ENCODE measurements around the gene CHCHD6.

CHCHD6 gene

DNA sequence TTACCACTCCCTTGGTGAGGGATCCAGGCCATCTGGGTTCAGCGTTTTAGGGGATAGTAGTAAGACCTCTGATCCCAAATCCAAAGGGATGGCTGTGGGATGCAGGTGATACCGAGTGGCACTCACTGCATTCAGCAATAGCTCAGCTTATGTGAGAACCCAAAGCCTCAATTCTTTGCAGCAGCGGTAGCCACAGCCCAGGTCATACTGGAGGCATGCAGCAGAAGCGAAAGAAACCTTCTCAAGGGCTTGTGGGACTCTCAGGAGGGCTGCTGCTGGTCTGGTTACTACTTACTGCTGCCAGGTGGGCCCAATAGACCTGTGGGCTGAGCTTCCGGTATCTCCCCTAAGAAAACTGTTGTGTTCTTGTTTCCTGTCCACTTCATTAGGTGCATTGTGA lies 38.0 kb downstream of the CHCHD6 start:
- Histone ChIP-seq H3K27me3 (ENCODE audit: control insufficient read depth, insufficient read depth, low read length) (no peaks in the 10 kb centered on the region), H3K4me3 (ENCODE audit: low read length) (no peak overlapping the region), H3K4me1 (ENCODE audit: control insufficient read depth, insufficient read depth, low read length) (peaks cover 9% of the 10 kb centered on the region), H3K36me3 (ENCODE audit: control insufficient read depth, insufficient read depth, low read length) (no peaks in the 10 kb centered on the region), H3K9ac (ENCODE audit: low read length) (no peak overlapping the region), H3K9me3 (ENCODE audit: control insufficient read depth, low read length) (no peaks in the 10 kb centered on the region)

DNA sequence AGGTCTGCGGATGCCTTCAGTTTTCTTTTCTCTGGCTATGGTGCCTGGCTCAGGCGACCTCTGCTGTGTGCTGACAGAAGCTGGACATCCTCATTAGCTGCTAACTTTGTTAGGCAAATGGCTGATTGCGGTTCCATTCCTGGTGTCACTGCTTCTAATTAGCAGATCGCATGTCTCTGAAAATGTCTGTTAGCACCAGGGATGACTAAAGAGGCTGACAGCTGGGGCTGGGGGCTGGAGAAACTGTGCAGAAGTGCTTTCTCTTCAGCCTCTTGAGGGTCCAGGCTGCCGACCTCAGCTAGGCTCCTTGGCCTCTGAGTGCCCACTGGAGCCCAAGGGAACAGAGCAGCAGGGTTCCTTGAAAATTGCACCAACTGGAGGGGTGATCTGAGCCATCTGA lies 39.3 kb downstream of the CHCHD6 start:
- Histone ChIP-seq H3K27me3 (ENCODE audit: control insufficient read depth, insufficient read depth, low read length) (no peaks in the 10 kb centered on the region), H3K9ac (ENCODE audit: low read length) (no peak overlapping the region), H3K36me3 (ENCODE audit: control insufficient read depth, insufficient read depth, low read length) (no peaks in the 10 kb centered on the region), H3K4me1 (ENCODE audit: control insufficient read depth, insufficient read depth, low read length) (peaks cover 9% of the 10 kb centered on the region), H3K9me3 (ENCODE audit: control insufficient read depth, low read length) (no peaks in the 10 kb centered on the region), H3K4me3 (ENCODE audit: low read length) (no peak overlapping the region)

DNA sequence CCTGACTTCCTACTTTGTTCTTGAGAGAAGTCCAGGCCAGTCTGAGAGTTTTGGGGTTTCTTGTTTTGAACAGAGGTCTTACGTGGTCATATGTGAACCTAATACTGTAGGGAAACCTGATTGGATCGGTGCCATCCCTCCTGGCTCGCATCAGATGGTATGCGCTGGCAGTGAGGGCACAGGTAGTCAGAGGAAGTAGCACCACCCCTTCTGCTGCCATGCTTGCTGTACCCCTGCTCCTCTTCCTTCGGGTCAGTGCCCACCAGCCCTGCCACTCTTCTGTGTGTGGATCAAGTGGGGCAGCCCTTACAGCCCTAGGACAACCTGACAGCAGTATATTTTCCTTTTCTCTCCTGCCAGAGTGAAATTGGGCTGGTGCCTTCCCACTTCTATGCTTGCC lies 39.7 kb downstream of the CHCHD6 start:
- no peaks in the 10 kb centered on the region for H3K27me3 ChIP-seq (ENCODE audit: control insufficient read depth, insufficient read depth, low read length)
- peaks cover 10% of the 10 kb centered on the region for H3K4me1 ChIP-seq (ENCODE audit: control insufficient read depth, insufficient read depth, low read length)
- no peaks in the 10 kb centered on the region for H3K36me3 ChIP-seq (ENCODE audit: control insufficient read depth, insufficient read depth, low read length)
- no peak overlapping the region for H3K9ac ChIP-seq (ENCODE audit: low read length)
- no peaks in the 10 kb centered on the region for H3K9me3 ChIP-seq (ENCODE audit: control insufficient read depth, low read length)
- no peak overlapping the region for H3K4me3 ChIP-seq (ENCODE audit: low read length)

DNA sequence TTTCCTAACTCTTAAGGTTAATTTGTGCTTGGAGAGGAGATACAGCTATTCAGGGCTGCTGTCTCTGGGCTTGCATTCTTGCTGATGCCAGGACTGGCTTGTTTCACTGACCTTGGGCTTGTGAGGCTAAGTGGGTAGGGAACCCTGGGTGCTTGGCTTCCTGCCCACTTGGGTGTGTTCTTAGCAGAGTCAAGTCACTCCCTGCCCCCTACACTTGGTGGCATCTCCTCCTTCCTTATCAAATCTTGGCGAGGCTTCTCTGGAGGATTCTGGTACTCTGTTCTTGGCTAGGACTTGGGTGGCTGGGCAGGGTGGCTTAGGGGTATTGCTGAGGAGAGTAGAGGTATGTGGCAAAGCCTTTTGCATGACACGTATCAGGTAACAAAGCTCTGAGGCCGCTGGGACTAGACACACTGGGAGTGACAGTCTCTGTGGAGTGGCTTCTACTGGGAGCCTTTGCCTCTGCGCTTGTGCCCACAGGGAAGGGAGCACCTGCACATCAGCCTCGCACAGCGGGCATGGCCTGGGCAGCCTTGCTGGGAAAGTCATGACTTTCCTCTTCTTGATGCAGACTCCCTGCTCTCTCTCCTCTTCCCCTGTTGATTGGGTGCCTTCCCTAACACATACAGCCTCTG lies 41.8 kb downstream of the CHCHD6 start:
- H3K9ac ChIP-seq (ENCODE audit: low read length): no peak overlapping the region
- peaks cover 16% of the 10 kb centered on the region for H3K4me1 ChIP-seq (ENCODE audit: control insufficient read depth, insufficient read depth, low read length)
- no peaks in the 10 kb centered on the region for H3K27me3 ChIP-seq (ENCODE audit: control insufficient read depth, insufficient read depth, low read length)
- no peak overlapping the region for H3K4me3 ChIP-seq (ENCODE audit: low read length)
- no peaks in the 10 kb centered on the region for H3K36me3 ChIP-seq (ENCODE audit: control insufficient read depth, insufficient read depth, low read length)
- no peaks in the 10 kb centered on the region for H3K9me3 ChIP-seq (ENCODE audit: control insufficient read depth, low read length)

DNA sequence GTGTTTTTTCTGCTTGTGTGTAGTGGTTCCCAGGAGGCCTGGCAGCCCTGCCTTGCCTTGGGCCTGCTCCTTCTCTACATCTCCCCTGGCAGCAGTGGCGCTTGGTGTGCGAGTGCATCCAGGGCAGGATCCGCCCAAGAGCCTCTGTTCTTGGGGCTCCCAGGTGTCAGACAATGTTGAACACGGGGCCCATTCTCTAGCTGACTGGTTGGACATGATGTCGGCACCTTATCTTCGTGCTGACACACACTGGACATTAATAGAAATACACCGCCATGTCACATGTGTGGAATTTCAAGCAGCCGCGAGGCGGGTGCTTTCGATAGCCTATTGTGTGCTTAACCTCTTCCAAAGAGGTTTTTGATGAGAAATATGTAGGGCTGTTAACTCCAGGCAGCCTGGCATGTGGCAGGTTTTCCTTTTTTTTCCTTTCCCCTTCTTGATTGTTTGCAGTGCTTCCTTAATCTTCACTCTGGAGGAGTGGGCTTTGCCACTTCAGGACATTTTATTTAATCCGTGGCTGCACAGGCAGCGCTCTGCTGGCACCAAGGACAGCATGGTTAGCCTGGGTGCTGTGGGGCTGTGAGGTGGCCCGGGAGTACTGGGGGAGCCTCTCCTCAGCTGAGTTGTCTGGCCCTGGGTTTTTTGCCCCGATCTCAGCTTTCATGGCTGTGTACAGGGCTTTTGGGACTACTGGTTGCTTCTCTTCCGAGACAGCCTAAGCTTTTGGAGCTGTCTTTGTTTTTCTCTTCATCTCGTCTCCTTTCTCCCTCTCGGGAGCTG lies 42.5 kb downstream of the CHCHD6 start:
- Histone ChIP-seq H3K36me3 (ENCODE audit: control insufficient read depth, insufficient read depth, low read length) (no peaks in the 10 kb centered on the region), H3K9me3 (ENCODE audit: control insufficient read depth, low read length) (no peaks in the 10 kb centered on the region), H3K9ac (ENCODE audit: low read length) (no peak overlapping the region), H3K27me3 (ENCODE audit: control insufficient read depth, insufficient read depth, low read length) (no peaks in the 10 kb centered on the region), H3K4me3 (ENCODE audit: low read length) (no peak overlapping the region), H3K4me1 (ENCODE audit: control insufficient read depth, insufficient read depth, low read length) (peaks cover 16% of the 10 kb centered on the region)

DNA sequence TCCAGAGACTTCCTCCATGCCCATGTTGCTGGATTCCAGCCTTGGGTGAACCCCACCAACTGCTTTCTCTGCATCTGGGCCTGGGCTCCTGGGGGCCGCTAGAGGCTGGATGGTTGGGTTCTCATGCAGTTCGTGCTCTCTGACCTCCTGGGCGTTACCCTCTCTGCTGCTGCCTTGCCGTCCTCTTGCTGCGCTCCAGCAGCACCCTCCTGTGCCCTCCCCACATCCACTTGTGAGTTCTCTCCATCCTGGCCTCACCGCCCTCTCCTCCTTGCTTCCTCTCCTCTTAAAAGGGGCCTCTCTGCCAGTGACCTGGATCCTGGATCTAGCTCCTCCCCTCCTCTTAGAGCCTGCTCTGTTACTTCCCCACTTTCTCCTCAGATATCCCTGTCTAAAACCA lies 43.7 kb downstream of the CHCHD6 start:
- Histone ChIP-seq H3K9ac (ENCODE audit: low read length) (no peak overlapping the region), H3K4me1 (ENCODE audit: control insufficient read depth, insufficient read depth, low read length) (peaks cover 24% of the 10 kb centered on the region), H3K36me3 (ENCODE audit: control insufficient read depth, insufficient read depth, low read length) (no peaks in the 10 kb centered on the region), H3K4me3 (ENCODE audit: low read length) (no peak overlapping the region), H3K9me3 (ENCODE audit: control insufficient read depth, low read length) (no peaks in the 10 kb centered on the region), H3K27me3 (ENCODE audit: control insufficient read depth, insufficient read depth, low read length) (no peaks in the 10 kb centered on the region)

DNA sequence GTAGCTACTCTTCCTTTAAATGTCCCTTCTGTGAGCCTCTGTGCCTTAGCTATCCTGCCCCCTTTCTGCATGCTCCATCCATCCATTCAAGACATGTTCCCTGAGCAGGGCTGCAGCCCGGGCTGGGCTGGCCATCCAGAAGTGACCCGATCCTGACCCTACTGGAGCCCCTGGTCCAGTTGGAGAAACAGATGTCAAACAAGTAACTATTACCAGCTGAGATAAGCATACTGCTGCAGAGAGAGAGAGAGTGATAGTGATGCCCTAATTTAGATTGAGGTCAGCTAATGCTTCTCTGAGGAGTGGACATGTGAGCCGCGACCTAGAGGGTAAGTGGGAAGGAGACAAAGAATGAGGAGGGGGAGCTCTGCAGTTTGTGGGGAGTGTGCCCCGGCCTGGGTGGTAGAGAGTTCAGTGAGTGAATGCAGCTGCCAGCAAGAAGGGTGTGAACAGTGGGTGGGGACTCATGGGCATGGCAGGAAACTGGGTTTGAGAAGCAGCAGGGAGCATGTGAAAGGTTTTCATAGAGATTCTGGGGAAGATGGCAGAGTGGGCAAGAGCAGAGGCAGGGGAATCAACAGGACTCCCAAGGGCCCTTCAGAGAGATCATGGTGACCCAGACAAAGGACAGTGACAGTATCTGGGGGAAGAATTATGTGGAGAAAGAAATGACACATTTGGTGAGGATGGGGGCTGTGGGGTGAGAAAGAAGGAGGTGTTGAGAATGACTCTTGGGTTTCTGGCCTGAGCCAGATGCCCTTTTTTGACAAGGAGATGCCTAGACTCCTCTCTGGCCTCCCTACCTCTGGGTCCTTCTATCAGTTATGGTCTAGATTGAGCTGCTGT lies 44.9 kb downstream of the CHCHD6 start:
- no peaks in the 10 kb centered on the region for H3K36me3 ChIP-seq (ENCODE audit: control insufficient read depth, insufficient read depth, low read length)
- H3K27me3 ChIP-seq (ENCODE audit: control insufficient read depth, insufficient read depth, low read length): no peaks in the 10 kb centered on the region
- no peaks in the 10 kb centered on the region for H3K9me3 ChIP-seq (ENCODE audit: control insufficient read depth, low read length)
- H3K4me3 ChIP-seq (ENCODE audit: low read length): no peak overlapping the region
- H3K9ac ChIP-seq (ENCODE audit: low read length): no peak overlapping the region
- peaks cover 24% of the 10 kb centered on the region for H3K4me1 ChIP-seq (ENCODE audit: control insufficient read depth, insufficient read depth, low read length)

DNA sequence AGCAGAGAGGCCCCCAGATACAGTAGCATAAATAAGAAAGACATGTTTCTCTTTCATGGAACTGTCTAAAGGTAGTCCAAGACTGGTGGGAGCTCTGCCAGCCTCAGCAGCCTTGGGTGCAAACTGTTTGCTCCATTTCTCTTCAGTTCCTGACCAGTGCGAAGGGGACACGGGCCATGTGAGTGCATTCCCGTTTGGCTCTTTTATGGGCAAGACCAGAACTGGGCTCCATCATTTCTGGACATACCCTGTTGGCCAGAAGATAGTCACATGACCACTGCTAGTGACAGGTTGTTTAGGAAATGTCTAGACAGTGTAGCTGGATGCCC lies 45.5 kb downstream of the CHCHD6 start:
- H3K9ac ChIP-seq (ENCODE audit: low read length): no peak overlapping the region
- H3K27me3 ChIP-seq (ENCODE audit: control insufficient read depth, insufficient read depth, low read length): no peaks in the 10 kb centered on the region
- H3K4me1 ChIP-seq (ENCODE audit: control insufficient read depth, insufficient read depth, low read length): peaks cover 24% of the 10 kb centered on the region
- no peaks in the 10 kb centered on the region for H3K36me3 ChIP-seq (ENCODE audit: control insufficient read depth, insufficient read depth, low read length)
- H3K4me3 ChIP-seq (ENCODE audit: low read length): no peak overlapping the region
- no peaks in the 10 kb centered on the region for H3K9me3 ChIP-seq (ENCODE audit: control insufficient read depth, low read length)

DNA sequence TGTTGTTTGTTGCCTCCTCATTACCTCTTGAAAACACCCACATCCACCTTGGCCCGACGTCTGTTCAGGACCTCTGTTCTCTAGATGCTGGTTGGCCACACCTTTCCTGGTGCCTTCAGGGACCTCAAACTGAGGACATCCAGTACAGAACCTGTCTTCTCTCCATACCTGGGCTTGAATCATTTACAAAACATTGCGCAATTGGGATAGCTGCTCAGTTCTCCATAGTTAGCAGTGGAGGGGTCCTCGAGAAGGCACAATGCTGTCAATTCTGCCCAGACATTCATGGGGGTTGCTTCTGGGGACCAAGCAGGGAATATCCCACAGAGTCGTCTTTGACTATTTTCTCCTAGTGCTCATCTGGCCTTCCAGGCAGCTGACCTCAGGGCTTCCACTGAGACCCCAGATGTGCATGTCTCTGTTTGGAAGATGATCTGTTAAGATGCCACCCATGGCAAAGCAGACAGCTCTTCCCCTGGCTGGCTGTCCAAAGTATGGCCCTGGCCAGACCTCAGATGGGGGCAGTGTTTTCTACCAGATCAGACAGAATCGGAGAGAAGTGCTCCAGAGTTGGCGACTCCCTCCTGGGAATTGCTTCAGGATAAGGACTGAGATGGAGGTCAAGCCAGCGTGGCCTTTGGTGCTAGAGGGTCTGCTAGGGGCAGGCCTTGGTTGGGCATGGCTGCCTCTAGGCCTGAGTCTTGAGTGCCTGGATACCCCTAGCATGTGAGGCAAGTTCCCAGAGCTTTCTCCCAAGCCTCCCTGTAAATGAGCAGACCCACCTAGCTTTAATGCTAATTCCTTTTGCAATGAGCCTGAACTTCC lies 46.1 kb downstream of the CHCHD6 start:
- peaks cover 24% of the 10 kb centered on the region for H3K4me1 ChIP-seq (ENCODE audit: control insufficient read depth, insufficient read depth, low read length)
- no peaks in the 10 kb centered on the region for H3K27me3 ChIP-seq (ENCODE audit: control insufficient read depth, insufficient read depth, low read length)
- H3K9ac ChIP-seq (ENCODE audit: low read length): no peak overlapping the region
- no peaks in the 10 kb centered on the region for H3K9me3 ChIP-seq (ENCODE audit: control insufficient read depth, low read length)
- H3K36me3 ChIP-seq (ENCODE audit: control insufficient read depth, insufficient read depth, low read length): no peaks in the 10 kb centered on the region
- no peak overlapping the region for H3K4me3 ChIP-seq (ENCODE audit: low read length)

DNA sequence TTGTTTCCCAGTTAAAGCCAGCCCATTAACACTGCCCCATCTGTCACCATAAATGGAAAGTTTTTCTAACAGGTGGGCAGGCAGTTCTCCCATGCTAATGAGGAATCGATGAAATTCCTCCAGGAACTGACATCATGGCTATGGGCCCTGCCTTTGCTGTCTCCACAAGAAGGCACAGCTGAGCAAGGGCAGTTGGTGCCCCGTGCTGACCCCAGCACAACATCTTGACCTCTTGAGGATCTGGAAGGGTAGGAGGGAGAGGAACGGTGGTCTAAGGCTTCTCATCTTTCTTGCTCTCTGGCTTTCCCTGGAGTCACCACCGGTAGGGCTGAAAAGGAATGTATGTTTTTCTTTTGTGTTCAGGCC lies 46.7 kb downstream of the CHCHD6 start:
- Histone ChIP-seq H3K27me3 (ENCODE audit: control insufficient read depth, insufficient read depth, low read length) (no peaks in the 10 kb centered on the region), H3K4me1 (ENCODE audit: control insufficient read depth, insufficient read depth, low read length) (peaks cover 21% of the 10 kb centered on the region), H3K9me3 (ENCODE audit: control insufficient read depth, low read length) (no peaks in the 10 kb centered on the region), H3K4me3 (ENCODE audit: low read length) (no peak overlapping the region), H3K36me3 (ENCODE audit: control insufficient read depth, insufficient read depth, low read length) (no peaks in the 10 kb centered on the region), H3K9ac (ENCODE audit: low read length) (no peak overlapping the region)

DNA sequence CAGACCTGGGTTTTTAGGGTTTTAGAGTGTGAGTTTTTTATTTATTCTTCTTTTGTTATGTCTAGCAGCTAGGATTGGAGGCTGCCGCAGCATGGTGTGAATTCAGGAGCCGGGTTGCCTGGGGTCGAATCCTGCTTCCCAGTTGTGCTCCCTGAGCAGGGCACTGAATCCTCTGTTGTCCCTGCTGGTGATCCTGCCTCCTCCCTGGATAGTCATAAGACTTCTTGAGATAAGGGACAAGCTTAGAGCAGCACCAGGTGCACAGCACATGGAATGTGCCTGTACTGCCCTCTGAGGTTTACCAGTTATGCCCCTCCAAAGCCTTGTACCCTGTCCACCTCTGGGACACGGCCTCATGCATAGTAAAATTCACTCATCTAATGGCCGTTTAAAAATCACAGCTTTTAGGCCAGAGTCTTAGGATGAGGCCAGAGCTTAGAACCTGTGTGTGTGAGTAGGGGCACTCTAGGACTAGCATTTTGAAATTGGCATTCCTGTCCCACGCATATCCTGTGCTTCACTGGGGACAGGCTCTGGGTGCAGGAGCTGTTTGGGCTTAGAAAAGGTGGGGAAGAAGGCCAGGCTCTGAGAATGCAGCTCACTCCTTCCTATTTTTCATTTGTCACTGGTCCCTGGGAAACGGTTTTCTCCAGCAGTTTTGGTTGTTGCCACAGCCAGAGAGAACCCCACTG lies 47.7 kb downstream of the CHCHD6 start:
- no peak overlapping the region for H3K4me3 ChIP-seq (ENCODE audit: low read length)
- no peaks in the 10 kb centered on the region for H3K27me3 ChIP-seq (ENCODE audit: control insufficient read depth, insufficient read depth, low read length)
- H3K36me3 ChIP-seq (ENCODE audit: control insufficient read depth, insufficient read depth, low read length): no peaks in the 10 kb centered on the region
- no peaks in the 10 kb centered on the region for H3K9me3 ChIP-seq (ENCODE audit: control insufficient read depth, low read length)
- H3K4me1 ChIP-seq (ENCODE audit: control insufficient read depth, insufficient read depth, low read length): peaks cover 14% of the 10 kb centered on the region
- H3K9ac ChIP-seq (ENCODE audit: low read length): no peak overlapping the region

Data from mucosa of stomach (tissue), 1 donor.